Endothelial cell of umbilical vein (primary cell): ENCODE measurements around the gene PRDX5. TPM values are rescaled to one million over a fixed set of nuclear protein-coding genes. Genes with fewer than 3 reads are reported as not detected.
A peak's percentile ranks its signal among the peaks of the same experiment; 100 is the strongest.

Experiments used
- Bru-seq: library from RNA; stranded (reverse); fragments of 400-500 nt; gene quantifications from one replicate; lab custom pipeline; 2021; lab: Mats Ljungman, UMichigan
- BruChase-seq, 2 experiments: library from RNA; stranded (reverse); fragments of 400-500 nt; gene quantifications; one replicate each; lab custom pipeline; 2021; lab: Mats Ljungman, UMichigan
- BruUV-seq: library from RNA; stranded (reverse); fragments of 400-500 nt; replicated peaks from 2 replicates; lab custom pipeline; 2021; lab: Mats Ljungman, UMichigan
- CTCF ChIA-PET: fragments of 300-600, 350-600 bp; sonication (Branson Sonifier 250); formaldehyde crosslinking; loops from one replicate; lab custom pipeline; 2021; ENCODE audit warnings: antibody characterized with exemption, inconsistent platforms; lab: Charles Lee
- POLR2A ChIA-PET: fragments of 300-600, 350-600 bp; sonication (Branson Sonifier 250); formaldehyde crosslinking; loops from one replicate; lab custom pipeline; 2021; ENCODE audit warnings: antibody characterized with exemption, inconsistent platforms; lab: Charles Lee
- DNase-seq: peaks from one replicate; pipeline ENCODE4 v3.0.0-alpha.2; 2011; ENCODE audit warnings: low read depth, low spot score
- FAIRE-seq: peaks from 2 replicates; lab custom pipeline; 2011; peaks lifted over from hg19 to GRCh38; lab: Jason Lieb, UNC
- H2AFZ ChIP-seq: 2 replicates; pipeline ENCODE4 v1.6.0; 2012; ENCODE audit warnings: low read depth, low read length, control low read depth, inconsistent platforms
- H3K27ac ChIP-seq: 2 replicates; pipeline ENCODE4 v1.5.1; 2011; ENCODE audit warnings: low read depth, mild to moderate bottlenecking, control low read depth, low read length, moderate library complexity; ENCODE audit not compliant: insufficient read depth
- H3K27me3 ChIP-seq, 2 experiments: 2 replicates each; pipeline versions ENCODE4 v1.6.0 to v1.6.1; 2011; ENCODE audit warnings: low read length in 2 of 2, mixed read lengths in 1 of 2; ENCODE audit not compliant: control insufficient read depth in 2 of 2, insufficient read depth in 2 of 2
- H3K36me3 ChIP-seq, 2 experiments: 2 replicates in 1 of 2; 3 replicates in 1 of 2; pipeline ENCODE4 v1.5.1; 2011; ENCODE audit warnings: low read length in 2 of 2, mild to moderate bottlenecking in 1 of 2, moderate library complexity in 1 of 2; ENCODE audit not compliant: control insufficient read depth in 2 of 2, insufficient read depth in 2 of 2; ENCODE audit errors: extremely low read depth in 1 of 2
- H3K4me1 ChIP-seq: 3 replicates; pipeline ENCODE4 v1.5.1; 2011; ENCODE audit warnings: mild to moderate bottlenecking, low read length; ENCODE audit not compliant: control insufficient read depth, insufficient read depth; ENCODE audit errors: extremely low read depth
- H3K4me2 ChIP-seq: 2 replicates; pipeline ENCODE4 v1.6.1; 2011; ENCODE audit warnings: low read length, control low read depth, mixed read lengths; ENCODE audit not compliant: insufficient read depth
- H3K4me3 ChIP-seq, 3 experiments: fragments of 200-600 bp in 1 of 3; sonication (generic), shearing (Covaris generic) in 1 of 3; replicated peaks in 1 of 3; 2 replicates each; pipeline ENCODE4 v1.5.1; 2011 to 2016; ENCODE audit warnings: control low read depth in 3 of 3, low read length in 3 of 3, mild to moderate bottlenecking in 2 of 3, inconsistent platforms in 1 of 3, low read depth in 1 of 3, moderate library complexity in 1 of 3; ENCODE audit not compliant: insufficient read depth in 1 of 3
- H3K79me2 ChIP-seq: 2 replicates; pipeline ENCODE4 v1.6.0; 2012; ENCODE audit warnings: low read length, inconsistent platforms; ENCODE audit not compliant: control insufficient read depth, insufficient read depth
- H3K9ac ChIP-seq: replicated peaks from 2 replicates; pipeline ENCODE3; 2011; ENCODE audit warnings: low read length, control low read depth; ENCODE audit not compliant: insufficient read depth; ENCODE audit errors: extremely low read depth
- H3K9me1 ChIP-seq: replicated peaks from 3 replicates; pipeline ENCODE4 v1.6.0; 2011; ENCODE audit warnings: mild to moderate bottlenecking, low read length; ENCODE audit not compliant: control insufficient read depth, insufficient read depth; ENCODE audit errors: extremely low read depth
- H3K9me3 ChIP-seq: replicated peaks from 2 replicates; pipeline ENCODE4 v1.5.1; 2012; ENCODE audit warnings: low read length, inconsistent platforms; ENCODE audit not compliant: control insufficient read depth, insufficient read depth
- H4K20me1 ChIP-seq: replicated peaks from 2 replicates; pipeline ENCODE3; 2011; ENCODE audit warnings: mild to moderate bottlenecking, low read length; ENCODE audit not compliant: control insufficient read depth, insufficient read depth; ENCODE audit errors: extremely low read depth
- CTCF ChIP-seq, 2 donors: IDR thresholded peaks; 1 replicate in 1 of 2; 2 replicates in 1 of 2; pipeline ENCODE4 v1.5.1; 2011; ENCODE audit warnings: low read length in 2 of 2, mild to moderate bottlenecking in 2 of 2, moderate library complexity in 2 of 2, control low read depth in 1 of 2, inconsistent platforms in 1 of 2, low read depth in 1 of 2; ENCODE audit not compliant: insufficient read depth in 1 of 2; ENCODE audit errors: extremely low read depth in 1 of 2
- EZH2 ChIP-seq: IDR thresholded peaks from 2 replicates; pipeline ENCODE4 v1.6.1; 2012; ENCODE audit warnings: borderline replicate concordance, low read depth, mild to moderate bottlenecking, moderate library complexity, low read length, inconsistent platforms; ENCODE audit not compliant: severe bottlenecking
- GATA2 ChIP-seq: IDR thresholded peaks from 2 replicates; pipeline ENCODE4 v1.7.0; 2011; ENCODE audit warnings: low read depth, mild to moderate bottlenecking, moderate library complexity, mixed read lengths, low read length; ENCODE audit not compliant: insufficient read length, insufficient read depth
- MYC ChIP-seq: IDR thresholded peaks from one replicate; pipeline ENCODE4 v1.6.1; 2011; ENCODE audit warnings: mild to moderate bottlenecking, low read depth, low read length
- POLR2A ChIP-seq: IDR thresholded peaks from 2 replicates; pipeline ENCODE4 v1.6.1; 2012; ENCODE audit warnings: low read depth, mild to moderate bottlenecking, control low read depth, low read length
- POLR2AphosphoS5 ChIP-seq: IDR thresholded peaks from 2 replicates; pipeline ENCODE4 v1.6.1; 2012; ENCODE audit warnings: low read depth, mild to moderate bottlenecking, control low read depth, low read length, moderate library complexity; ENCODE audit not compliant: insufficient read depth
- dilution Hi-C: fragments of 300-500 bp; cut with MboI; formaldehyde crosslinking; loops from one replicate; pipeline ENCODE4 v1.15.0; 2019; ENCODE audit warnings: low sequenced_read_pairs; ENCODE audit not compliant: extremely low pct_ligation_motif_present
- intact Hi-C: fragments of 100-400 bp; cut with micrococcal nuclease; formaldehyde crosslinking; loops from one replicate; pipeline ENCODE4 v1.10.0; 2022
- long read RNA-seq: library from polyadenylated mRNA; stranded (forward); transcript quantifications from one replicate; pipeline ENCODE4 v2.0.0, GENCODE V29; 2021
- polyA minus RNA-seq, 3 experiments: library from RNA; depleted of rRNA, polyadenylated mRNA; stranded (reverse); fragments of >200 nt; gene quantifications; 1 replicate in 1 of 3; 2 replicates in 2 of 3; pipeline ENCODE4 v1.2.3, GENCODE V29; 2011
- polyA plus RNA-seq, 4 experiments: library from polyadenylated mRNA; depleted of rRNA in 3 of 4; stranded (reverse) in 3 of 4; unstranded in 1 of 4; fragments of >200 nt; gene quantifications; 2 replicates each; pipeline versions ENCODE4 v1.2.1 to v1.2.3, GENCODE V29; 2011 to 2012; ENCODE audit warnings: missing spikeins in 1 of 4
- total RNA-seq: library from RNA; stranded (reverse); gene quantifications from 2 replicates; pipeline ENCODE4 v1.2.3, GENCODE V29; 2021
- TF ChIP-seq, protein P1 (sequence below): IDR thresholded peaks from 2 replicates; pipeline ENCODE4 v1.6.1; 2011; ENCODE audit not compliant: insufficient read depth, insufficient read length

Gene PRDX5
- total RNA-seq: 199 and 202 TPM in 2 replicates
- 647 and 709 TPM in 2 replicates for polyA plus RNA-seq
- 461 and 466 TPM in 2 replicates for polyA plus RNA-seq (2011; cell fraction: cytosol; rRNA removed)
- 139 and 150 TPM in 2 replicates for polyA plus RNA-seq (2011; cell fraction: nucleus; rRNA removed)
- 296 and 368 TPM in 2 replicates for polyA plus RNA-seq (2012)
- polyA minus RNA-seq: 140 and 151 TPM in 2 replicates
- polyA minus RNA-seq (2011; cell fraction: cytosol; rRNA and poly(A)+ RNA removed): 201 TPM
- 13.9 and 15.3 TPM in 2 replicates for polyA minus RNA-seq (2011; cell fraction: nucleus; rRNA and poly(A)+ RNA removed)
- percentile 67 among the genes with signal in this experiment for Bru-seq, nascent RNA
- BruChase-seq, experiment 1, labeled RNA remaining after a 6-hour chase: percentile 91 among the genes with signal in this experiment
- BruChase-seq, experiment 2, labeled RNA remaining after a 2-hour chase: percentile 79 among the genes with signal in this experiment
- long read RNA-seq, transcript PRDX5-201 (6 exons, 893 nt): major isoform, 587 of 709 reads
- long read RNA-seq, transcript PRDX5-202 (4 exons, 463 nt): minor isoform, 27 of 709 reads
- long read RNA-seq, transcript PRDX5-203 (5 exons, 596 nt): minor isoform, 22 of 709 reads
- long read RNA-seq, partial matches to known transcripts: 18 of 709 reads
- long read RNA-seq, other reads (novel, unspliced or antisense): 55 of 709 reads

GRCh38 chr11:64317961-64318765 lies at the start of gene PRDX5:
TSS of gene PRDX5 (plus strand) at chr11:64318121. CDS start at chr11:64318216, 95 bp downstream.
- Histone ChIP-seq H3K9me1 (no peaks in the 10 kb centered on the region), H3K4me3 (peak within 1 kb of the TSS; percentile 57 to 76 (median 75)), H4K20me1 (no peaks in the 10 kb centered on the region), H3K79me2 (peaks cover 4% of the 10 kb centered on the region), H3K9me3 (no peaks in the 10 kb centered on the region), H3K27ac (peak within 1 kb of the TSS; percentile 87), H3K4me1 (peaks cover 10% of the 10 kb centered on the region), H3K4me2 (peak within 1 kb of the TSS; percentile 87), H3K36me3 (peaks cover 2 to 18% of the 10 kb centered on the region in 2 experiments), H3K9ac (peak within 1 kb of the TSS; percentile 77), H2AFZ (peak within 1 kb of the TSS; percentile 65), H3K27me3 (no peaks in the 10 kb centered on the region)
- DNase-seq: peak; percentile 96
- CTCF ChIA-PET: interaction anchor here (0.5 to 3.6 kb wide), 24 partner anchors 9 to 581 kb away, joined by 3 to 72 read pairs (median 6); partner anchors contain the start of genes BAD, CATSPERZ, CCDC88B and ESRRA
- TSS peak; percentile 44 for BruUV-seq
- TF ChIP-seq, protein P1, sequence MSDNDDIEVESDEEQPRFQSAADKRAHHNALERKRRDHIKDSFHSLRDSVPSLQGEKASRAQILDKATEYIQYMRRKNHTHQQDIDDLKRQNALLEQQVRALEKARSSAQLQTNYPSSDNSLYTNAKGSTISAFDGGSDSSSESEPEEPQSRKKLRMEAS: no peak
- TF ChIP-seq MYC (no peak), POLR2AphosphoS5 (peak; percentile 87), GATA2 (no peak), EZH2 (no peak), POLR2A (peak; percentile 64), CTCF (IDR thresholded peaks at IDR 0.05; ENCODE audit: extremely low read depth in 1 of 2, insufficient read depth in 1 of 2, low read depth in 1 of 2, low read length in 2 of 2) (peak in 1 of 2 donors; percentile 32)
- intact Hi-C loops: loop anchor here (1.0 to 2.0 kb wide), 5 partner anchors 13 to 48 kb away; partner anchors contain the start of genes ESRRA and RPS6KA4
- dilution Hi-C loops: no loop called here
- no peak for FAIRE-seq
- POLR2A ChIA-PET: interaction anchor here (0.6 to 2.1 kb wide), 7 partner anchors 9 to 137 kb away, joined by 3 to 6 read pairs (median 5); partner anchors contain the start of genes NUDT22, STIP1 and TRPT1
